HepG2 (cell line): Measurements from ENCODE around the gene CARD9. TPM values are rescaled to one million over a fixed set of nuclear protein-coding genes. Genes with fewer than 3 reads are reported as not detected.

Source experiments
- CTCF ChIP-seq: sonication (generic); formaldehyde crosslinking; IDR thresholded peaks from 2 replicates; pipeline ENCODE4 v1.5.0; 2020; ENCODE audit warnings: mild to moderate bottlenecking, missing genetic modification reagents, moderate library complexity
- E2F2 ChIP-seq: sonication (generic); formaldehyde crosslinking; IDR thresholded peaks from 2 replicates; pipeline ENCODE4 v1.4.0; 2020; ENCODE audit warnings: missing genetic modification reagents, borderline replicate concordance
- EP300 ChIP-seq, 3 experiments: sonication (generic) in 1 of 3; formaldehyde crosslinking in 1 of 3; IDR thresholded peaks; 2 replicates each; pipeline versions ENCODE4 v1.5.1 to v1.6.1; 2011 to 2020; ENCODE audit warnings: low read depth in 2 of 3, low read length in 2 of 3, borderline replicate concordance in 1 of 3, improper control_type of control experiment in 1 of 3, mild to moderate bottlenecking in 1 of 3, missing genetic modification reagents in 1 of 3, moderate library complexity in 1 of 3
- HNRNPL ChIP-seq: fragments of 200-400 bp; formaldehyde crosslinking; IDR thresholded peaks from 2 replicates; pipeline ENCODE4 v1.6.1; 2017; ENCODE audit warnings: mild to moderate bottlenecking, low read depth, low read length
- PCBP1 ChIP-seq: fragments of 200-400 bp; formaldehyde crosslinking; IDR thresholded peaks from 2 replicates; pipeline ENCODE4 v1.6.1; 2017; ENCODE audit warnings: mild to moderate bottlenecking, low read depth, low read length, borderline replicate concordance
- POLR2A ChIP-seq, 2 experiments: IDR thresholded peaks; 2 replicates each; pipeline ENCODE4 v1.6.1; 2011; ENCODE audit warnings: low read depth in 2 of 2, low read length in 2 of 2, mild to moderate bottlenecking in 1 of 2, moderate library complexity in 1 of 2; ENCODE audit not compliant: insufficient read depth in 1 of 2
- PRDM15 ChIP-seq: sonication (generic); formaldehyde crosslinking; IDR thresholded peaks from 2 replicates; pipeline ENCODE4 v1.4.0; 2020; ENCODE audit warnings: missing genetic modification reagents
- SNAPC4 ChIP-seq: sonication (generic); formaldehyde crosslinking; IDR thresholded peaks from 2 replicates; pipeline ENCODE4 v1.4.0; 2020; ENCODE audit warnings: mild to moderate bottlenecking, missing genetic modification reagents
- TGIF2 ChIP-seq: IDR thresholded peaks from 2 replicates; pipeline ENCODE4 v1.6.1; 2016; ENCODE audit warnings: control low read depth, missing compliant biosample characterization
- TOE1 ChIP-seq: sonication (generic); formaldehyde crosslinking; IDR thresholded peaks from 2 replicates; pipeline ENCODE4 v1.4.0; 2020; ENCODE audit warnings: mild to moderate bottlenecking, missing genetic modification reagents
- ZNF143 ChIP-seq: sonication (generic); formaldehyde crosslinking; IDR thresholded peaks from 2 replicates; pipeline ENCODE4 v1.4.0; 2020; ENCODE audit warnings: missing genetic modification reagents
- ZNF431 ChIP-seq: sonication (generic); formaldehyde crosslinking; IDR thresholded peaks from 2 replicates; pipeline ENCODE4 v1.9.0; 2022; ENCODE audit warnings: missing genetic modification reagents, low read depth, mild to moderate bottlenecking, borderline replicate concordance
- ZNF563 ChIP-seq: sonication (generic); formaldehyde crosslinking; IDR thresholded peaks from 2 replicates; pipeline ENCODE4 v1.8.0; 2022; ENCODE audit warnings: mild to moderate bottlenecking, moderate library complexity, missing genetic modification reagents
- ZNF564 ChIP-seq: sonication (generic); formaldehyde crosslinking; IDR thresholded peaks from 2 replicates; pipeline ENCODE4 v1.8.1; 2023; ENCODE audit warnings: mild to moderate bottlenecking, missing genetic modification reagents
- ZNF572 ChIP-seq: sonication (generic); formaldehyde crosslinking; IDR thresholded peaks from 2 replicates; pipeline ENCODE4 v1.5.1; 2020; ENCODE audit warnings: mild to moderate bottlenecking, missing genetic modification reagents
- ZNF670 ChIP-seq: sonication (generic); formaldehyde crosslinking; IDR thresholded peaks from 2 replicates; pipeline ENCODE4 v1.8.0; 2022; ENCODE audit warnings: mild to moderate bottlenecking, missing genetic modification reagents, borderline replicate concordance
- polyA plus RNA-seq, 8 experiments: library from polyadenylated mRNA; depleted of rRNA in 3 of 8; stranded (reverse) in 7 of 8; unstranded in 1 of 8; fragments of >200 nt; fragmentation: Illumina TruSeq in 4 of 8; extraction: Trizol in 4 of 8; gene quantifications; 2 replicates each; pipeline versions ENCODE4 v1.2.1 to v1.2.3, GENCODE V29; 2011 to 2016; ENCODE audit warnings: low read depth in 4 of 8, missing spikeins in 1 of 8, mixed read lengths in 1 of 8; ENCODE audit not compliant: insufficient read depth in 1 of 8
- total RNA-seq, 5 experiments: library from RNA; depleted of rRNA; stranded (reverse); fragments of >200 nt; fragmentation: Illumina TruSeq; extraction: Trizol; gene quantifications; 2 replicates each; pipeline ENCODE4 v1.2.3, GENCODE V29; 2016; ENCODE audit warnings: low read depth in 1 of 5

The CARD9 gene
- total and polyA plus RNA-seq, 2 of the 13 experiments (the other 11 are each of a cell fraction or from before 2014, with no cell fraction given) = 3.3 to 7.4 TPM

GRCh38 chr9:136409557-136410455 lies 36.3 kb upstream of the CARD9 start (continued):
- peak; percentile 51; the same call in 1 of the 2 replicates for TF ChIP-seq PRDM15 (CRISPR knock-in tag)
- TF ChIP-seq TGIF2 = no peak
- no peak for TF ChIP-seq ZNF431
- TF ChIP-seq ZNF143 (CRISPR knock-in tag) = no peak
- TF ChIP-seq HNRNPL = no peak
- no peak for TF ChIP-seq EP300 (IDR thresholded peaks at IDR 0.05; ENCODE audit: low read depth in 2 of 2, low read length in 2 of 2)
- no peak for TF ChIP-seq EP300 (CRISPR knock-in tag; IDR thresholded peaks at IDR 0.05; ENCODE audit: borderline replicate concordance)
- 0 out of 2 replicates have a peak, but pooled peaks have one; percentile 21 for TF ChIP-seq ZNF572 (CRISPR knock-in tag)
- TF ChIP-seq ZNF564 (CRISPR knock-in tag) = no peak
- TF ChIP-seq POLR2A (IDR thresholded peaks at IDR 0.05; ENCODE audit: insufficient read depth in 1 of 2, low read depth in 2 of 2, low read length in 2 of 2) = 0 out of 4 replicates have a peak, but pooled peaks of 1 of the 2 experiments have one; percentile 25
- TF ChIP-seq CTCF = no peak
- TF ChIP-seq PCBP1 = no peak
- peak; percentile 29; the same call in 1 of the 2 replicates for TF ChIP-seq ZNF563
- TF ChIP-seq SNAPC4 (CRISPR knock-in tag) = no peak
- no peak; the same call in 1 of the 2 replicates for TF ChIP-seq ZNF670 (CRISPR knock-in tag)
- peak; percentile 53; the same call in 1 of the 2 replicates for TF ChIP-seq E2F2 (CRISPR knock-in tag)
- no peak for TF ChIP-seq TOE1 (CRISPR knock-in tag)
